Neuron (in vitro differentiated cells): Measurements from ENCODE around the gene CUL3.
"Not testable (repeated sequence)": the region's sequence is repeated elsewhere in the genome, so short reads cannot be mapped to it uniquely, and the experiment has no call there.

Source experiments
- H2AFZ ChIP-seq: one replicate; pipeline ENCODE4 v1.6.1; 2013; ENCODE audit warnings: low read depth, mild to moderate bottlenecking, inconsistent platforms, low read length, moderate library complexity
- H3K27me3 ChIP-seq: one replicate; pipeline ENCODE4 v1.6.1; 2013; ENCODE audit warnings: low read length; ENCODE audit not compliant: insufficient read depth
- H3K36me3 ChIP-seq: one replicate; pipeline ENCODE4 v1.6.1; 2013; ENCODE audit warnings: low read length; ENCODE audit not compliant: insufficient read depth
- H3K4me1 ChIP-seq: one replicate; pipeline ENCODE4 v1.6.1; 2013; ENCODE audit warnings: low read length; ENCODE audit not compliant: insufficient read depth
- H3K4me3 ChIP-seq: 2 replicates; pipeline ENCODE4 v1.5.1; 2013; ENCODE audit warnings: mild to moderate bottlenecking, low read length, moderate library complexity
- H3K9me3 ChIP-seq: one replicate; pipeline ENCODE4 v1.6.1; 2013; ENCODE audit warnings: low read length

CUL3 gene

GRCh38 chr2:224551693-224552092, 33.5 kb downstream of the CUL3 start:
- H3K4me1 ChIP-seq: no peaks in the 10 kb centered on the region
- H3K4me3 ChIP-seq: no peak overlapping the region
- no peaks in the 10 kb centered on the region for H3K27me3 ChIP-seq
- H2AFZ ChIP-seq: no peak overlapping the region
- peaks cover 5% of the 10 kb centered on the region for H3K9me3 ChIP-seq
- peaks cover 24% of the 10 kb centered on the region for H3K36me3 ChIP-seq

- Histone ChIP-seq H3K9me3 (peaks cover 12% of the 10 kb centered on the region), H3K4me3 (no peak overlapping the region), H2AFZ (no peak overlapping the region), H3K36me3 (peaks cover 11% of the 10 kb centered on the region), H3K27me3 (no peaks in the 10 kb centered on the region), H3K4me1 (peaks cover 5% of the 10 kb centered on the region)
Observed at GRCh38 chr2:224546926-224547325, 38.2 kb downstream of the CUL3 start.

- Histone ChIP-seq H3K9me3 (peaks cover 9% of the 10 kb centered on the region), H3K27me3 (no peaks in the 10 kb centered on the region), H3K4me3 (no peak overlapping the region), H3K36me3 (peaks cover 11% of the 10 kb centered on the region), H2AFZ (no peak overlapping the region), H3K4me1 (peaks cover 5% of the 10 kb centered on the region)
Observed at GRCh38 chr2:224545884-224546644, 39.1 kb downstream of the CUL3 start.

- Histone ChIP-seq H2AFZ (no peak overlapping the region), H3K4me3 (no peak overlapping the region), H3K9me3 (peaks cover 12% of the 10 kb centered on the region), H3K27me3 (no peaks in the 10 kb centered on the region), H3K4me1 (peaks cover 5% of the 10 kb centered on the region), H3K36me3 (peaks cover 25% of the 10 kb centered on the region)
Observed at GRCh38 chr2:224543939-224544338, 41.2 kb downstream of the CUL3 start.

- Histone ChIP-seq H3K4me1 (no peaks in the 10 kb centered on the region), H3K9me3 (peaks cover 10% of the 10 kb centered on the region), H3K36me3 (peaks cover 35% of the 10 kb centered on the region), H2AFZ (no peak overlapping the region), H3K4me3 (no peak overlapping the region), H3K27me3 (no peaks in the 10 kb centered on the region)
Observed at GRCh38 chr2:224538561-224539138, 46.5 kb downstream of the CUL3 start.

- H3K9me3 ChIP-seq: peaks cover 3% of the 10 kb centered on the region
- no peak overlapping the region for H3K4me3 ChIP-seq
- no peaks in the 10 kb centered on the region for H3K4me1 ChIP-seq
- peaks cover 39% of the 10 kb centered on the region for H3K36me3 ChIP-seq
- H2AFZ ChIP-seq: no peak overlapping the region
- no peaks in the 10 kb centered on the region for H3K27me3 ChIP-seq
Observed at GRCh38 chr2:224532931-224533330, 52.2 kb downstream of the CUL3 start.

GRCh38 chr2:224532441-224532840, 52.7 kb downstream of the CUL3 start:
- peaks cover 39% of the 10 kb centered on the region for H3K36me3 ChIP-seq
- no peak overlapping the region for H3K4me3 ChIP-seq
- H3K9me3 ChIP-seq: peaks cover 3% of the 10 kb centered on the region
- no peaks in the 10 kb centered on the region for H3K27me3 ChIP-seq
- no peaks in the 10 kb centered on the region for H3K4me1 ChIP-seq
- no peak overlapping the region for H2AFZ ChIP-seq

- H3K4me3 ChIP-seq: no peak overlapping the region
- H2AFZ ChIP-seq: no peak overlapping the region
- peaks cover 3% of the 10 kb centered on the region for H3K9me3 ChIP-seq
- no peaks in the 10 kb centered on the region for H3K4me1 ChIP-seq
- H3K27me3 ChIP-seq: no peaks in the 10 kb centered on the region
- H3K36me3 ChIP-seq: peaks cover 35% of the 10 kb centered on the region
Observed at GRCh38 chr2:224528171-224528570, 57.0 kb downstream of the CUL3 start.

GRCh38 chr2:224525774-224526173, 59.4 kb downstream of the CUL3 start:
- no peak overlapping the region for H2AFZ ChIP-seq
- H3K4me1 ChIP-seq: no peaks in the 10 kb centered on the region
- peaks cover 17% of the 10 kb centered on the region for H3K36me3 ChIP-seq
- H3K27me3 ChIP-seq: no peaks in the 10 kb centered on the region
- peaks cover 3% of the 10 kb centered on the region for H3K9me3 ChIP-seq
- H3K4me3 ChIP-seq: no peak overlapping the region

- H2AFZ ChIP-seq: no peak overlapping the region
- peaks cover 12% of the 10 kb centered on the region for H3K36me3 ChIP-seq
- H3K9me3 ChIP-seq: peaks cover 1% of the 10 kb centered on the region
- no peaks in the 10 kb centered on the region for H3K4me1 ChIP-seq
- H3K4me3 ChIP-seq: no peak overlapping the region
- H3K27me3 ChIP-seq: no peaks in the 10 kb centered on the region
Observed at GRCh38 chr2:224524657-224525056, 60.5 kb downstream of the CUL3 start.

GRCh38 chr2:224523626-224524577, 61.3 kb downstream of the CUL3 start:
- H3K4me1 ChIP-seq: no peaks in the 10 kb centered on the region
- no peaks in the 10 kb centered on the region for H3K9me3 ChIP-seq
- no peak overlapping the region for H2AFZ ChIP-seq
- peaks cover 9% of the 10 kb centered on the region for H3K36me3 ChIP-seq
- no peaks in the 10 kb centered on the region for H3K27me3 ChIP-seq
- H3K4me3 ChIP-seq: no peak overlapping the region

GRCh38 chr2:224522483-224522882, 62.7 kb downstream of the CUL3 start:
- H3K36me3 ChIP-seq, H3K4me3 ChIP-seq, H3K9me3 ChIP-seq, H3K27me3 ChIP-seq, H2AFZ ChIP-seq, H3K4me1 ChIP-seq: not testable (repeated sequence)

GRCh38 chr2:224520064-224520463, 65.1 kb downstream of the CUL3 start:
- Histone ChIP-seq H3K4me1 (no peaks in the 10 kb centered on the region), H3K36me3 (peaks cover 8% of the 10 kb centered on the region), H3K27me3 (no peaks in the 10 kb centered on the region), H2AFZ (no peak overlapping the region), H3K9me3 (no peaks in the 10 kb centered on the region), H3K4me3 (no peak overlapping the region)
